ENCODE data around the gene BFAR.
"Not testable (repeated sequence)": the region's sequence is repeated elsewhere in the genome, so short reads cannot be mapped to it uniquely, and the experiment has no call there.

Gene BFAR, protein sequence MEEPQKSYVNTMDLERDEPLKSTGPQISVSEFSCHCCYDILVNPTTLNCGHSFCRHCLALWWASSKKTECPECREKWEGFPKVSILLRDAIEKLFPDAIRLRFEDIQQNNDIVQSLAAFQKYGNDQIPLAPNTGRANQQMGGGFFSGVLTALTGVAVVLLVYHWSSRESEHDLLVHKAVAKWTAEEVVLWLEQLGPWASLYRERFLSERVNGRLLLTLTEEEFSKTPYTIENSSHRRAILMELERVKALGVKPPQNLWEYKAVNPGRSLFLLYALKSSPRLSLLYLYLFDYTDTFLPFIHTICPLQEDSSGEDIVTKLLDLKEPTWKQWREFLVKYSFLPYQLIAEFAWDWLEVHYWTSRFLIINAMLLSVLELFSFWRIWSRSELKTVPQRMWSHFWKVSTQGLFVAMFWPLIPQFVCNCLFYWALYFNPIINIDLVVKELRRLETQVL

DNA sequence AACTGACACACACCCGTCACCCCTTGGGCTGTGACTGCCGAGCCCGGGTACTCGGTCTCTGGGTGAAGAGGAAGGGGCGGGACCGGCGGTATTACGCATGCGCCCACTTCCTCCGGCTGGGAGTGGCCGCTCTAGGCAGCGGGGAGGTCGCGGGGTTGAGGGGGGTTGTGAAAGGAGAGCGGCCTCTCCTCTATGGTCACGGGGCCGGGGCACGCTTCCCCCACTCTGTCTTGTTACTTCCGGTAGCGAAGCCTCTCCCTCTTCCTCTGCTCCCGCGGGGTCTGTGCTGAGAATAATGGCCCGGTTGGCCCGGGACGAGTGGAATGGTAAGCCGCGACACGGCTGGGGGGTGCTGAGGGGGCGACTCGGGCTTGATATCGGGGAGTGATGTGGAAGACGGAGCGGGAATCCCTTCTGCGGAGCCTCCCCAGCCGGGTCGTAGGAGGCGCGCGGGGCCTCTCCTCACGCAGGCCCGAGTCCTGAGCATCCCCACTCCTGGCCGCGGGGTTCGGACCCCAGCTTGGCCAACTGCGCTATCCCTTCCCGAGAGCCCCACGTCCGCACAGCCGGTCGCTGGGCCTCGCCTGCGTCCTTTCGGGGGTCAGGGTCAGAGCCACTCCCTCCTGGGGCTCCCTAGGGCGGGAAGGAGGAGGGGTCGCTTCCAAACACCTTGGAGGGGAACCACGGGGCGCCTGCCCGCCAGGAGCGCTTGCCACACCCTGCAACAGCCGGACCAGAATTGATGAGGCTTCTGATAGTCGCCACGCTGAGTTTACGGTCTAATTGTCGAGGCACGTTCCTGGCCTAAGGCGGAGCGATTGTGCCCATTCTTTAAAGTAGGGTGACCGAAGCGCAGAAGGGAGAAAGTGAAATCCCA is at the start of gene BFAR:
Gene BFAR (plus strand): TSS at position 259 of the 877 bp plus-strand sequence. CDS start 11,396 bp downstream, outside the sequence.
- peak within 1 kb of the TSS; percentile 94 for H3K4me3 ChIP-seq (ENCODE audit: low read depth, low read length)

DNA sequence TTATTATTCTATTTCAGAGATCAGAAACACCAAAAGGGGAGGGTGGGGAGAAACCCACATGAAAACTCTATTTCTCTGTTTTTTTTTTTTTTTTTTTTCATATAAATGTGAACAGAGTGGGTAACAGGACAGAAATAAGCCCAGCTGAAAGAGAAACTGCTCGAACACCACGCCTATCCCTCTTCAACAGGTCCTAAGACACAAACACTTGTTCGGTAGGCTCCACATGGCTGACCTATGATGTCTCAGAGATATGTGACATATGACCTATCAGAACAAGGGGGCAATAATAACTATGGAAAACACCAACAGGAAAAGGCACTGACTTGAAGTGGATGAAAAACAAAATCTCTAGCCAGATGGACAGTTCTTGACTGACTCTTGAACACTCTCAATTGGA is 47.5 kb upstream of the BFAR start:
- H3K4me3 ChIP-seq (ENCODE audit: low read depth, low read length), result no peak overlapping the region

DNA sequence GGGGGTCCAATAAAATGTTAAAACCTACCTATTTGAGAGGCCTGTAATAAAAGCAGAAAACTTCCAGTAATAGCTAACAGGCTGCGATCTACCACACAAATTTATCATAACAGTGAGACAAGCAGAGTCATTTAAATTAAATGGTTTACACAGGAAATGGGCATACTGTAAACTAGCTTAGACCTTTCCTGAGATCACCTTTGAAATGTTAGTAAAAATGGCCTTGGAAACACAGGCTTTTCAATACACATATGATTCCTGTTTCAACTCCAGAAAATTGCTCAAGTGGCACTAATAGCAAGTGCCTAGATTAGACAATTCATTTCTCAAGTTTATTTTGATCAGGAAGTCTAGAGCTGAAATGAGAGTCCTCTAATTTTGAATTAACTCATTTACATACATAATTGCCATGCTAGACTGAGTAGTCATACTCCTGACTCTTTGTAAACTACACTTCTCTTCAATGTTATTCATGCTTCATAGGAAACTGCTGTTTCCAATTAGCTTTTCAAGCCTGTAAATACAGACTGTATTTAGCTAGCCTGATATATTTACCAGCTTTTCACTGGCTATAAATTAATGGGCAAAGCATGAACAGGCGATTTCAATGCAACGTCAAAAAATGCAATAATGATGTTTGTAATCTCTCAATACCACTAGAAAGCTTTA is 46.0 kb upstream of the BFAR start:
- no peak overlapping the region for H3K4me3 ChIP-seq (ENCODE audit: low read depth, low read length)

DNA sequence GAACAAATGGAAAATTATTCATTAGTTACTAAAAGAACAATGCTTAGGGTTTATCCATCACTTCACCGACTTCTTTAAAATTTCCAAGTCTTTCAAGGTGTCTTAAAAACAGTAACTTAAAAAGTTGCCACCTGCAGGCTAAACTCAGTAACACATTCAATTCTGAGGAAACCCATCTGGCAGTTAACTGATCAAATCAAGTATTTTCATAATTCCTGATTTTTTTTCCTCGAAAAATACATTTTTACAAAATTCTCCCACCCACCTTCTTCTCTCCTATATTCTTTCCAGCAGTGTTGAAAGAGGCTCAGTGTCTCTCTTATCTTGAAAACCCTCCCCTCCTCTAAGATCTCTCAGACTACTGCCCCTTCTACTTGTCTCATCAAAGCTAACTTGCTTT is 32.6 kb upstream of the BFAR start:
- no peak overlapping the region for H3K4me3 ChIP-seq (ENCODE audit: low read depth, low read length)

DNA sequence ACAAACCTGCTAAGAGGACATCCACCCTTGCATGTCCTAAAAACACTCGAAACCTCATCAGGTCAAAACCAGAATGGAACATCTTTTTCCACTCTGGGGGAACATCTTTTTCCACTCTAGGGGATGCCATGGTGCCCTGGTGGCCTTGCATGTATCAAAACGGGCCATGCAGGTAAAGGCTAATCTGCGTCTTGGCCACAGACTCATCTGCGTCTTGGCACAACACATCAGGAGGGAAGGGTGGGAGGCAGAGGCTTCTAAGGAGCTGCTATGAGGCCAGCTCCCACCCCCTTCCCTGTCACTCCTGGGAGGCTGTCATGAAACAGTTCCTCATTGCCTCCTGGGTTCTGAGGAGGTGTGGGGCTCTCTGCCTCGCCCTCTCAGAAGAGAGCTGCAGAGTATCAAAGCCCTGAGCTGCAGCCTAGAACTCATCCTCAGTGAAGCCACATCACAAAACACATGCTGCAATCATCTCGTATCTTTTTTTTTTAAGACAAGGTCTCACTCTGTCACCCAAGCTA is 30.2 kb upstream of the BFAR start:
- no peak overlapping the region for H3K4me3 ChIP-seq (ENCODE audit: low read depth, low read length)

DNA sequence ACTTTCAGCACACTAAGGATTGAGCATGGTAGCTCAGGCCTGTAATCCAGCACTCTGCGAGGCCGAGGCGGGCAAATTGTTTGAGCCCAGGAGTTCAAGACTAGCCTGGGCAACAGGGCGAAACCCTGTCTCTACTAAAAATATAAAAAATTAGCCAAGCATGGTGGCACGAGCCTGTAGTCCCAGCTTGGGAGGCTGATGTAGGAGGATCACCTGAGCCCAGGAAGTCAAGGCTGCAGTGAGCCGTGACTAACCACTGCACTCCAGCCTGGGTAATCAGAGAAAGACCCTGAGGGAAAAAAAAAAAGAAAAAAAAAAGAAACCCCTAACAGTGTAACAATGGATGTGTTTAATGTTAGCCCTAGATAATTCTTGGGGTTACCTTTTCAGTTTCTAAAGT is 26.6 kb upstream of the BFAR start:
- H3K4me3 ChIP-seq (ENCODE audit: low read depth, low read length), result no peak overlapping the region

DNA sequence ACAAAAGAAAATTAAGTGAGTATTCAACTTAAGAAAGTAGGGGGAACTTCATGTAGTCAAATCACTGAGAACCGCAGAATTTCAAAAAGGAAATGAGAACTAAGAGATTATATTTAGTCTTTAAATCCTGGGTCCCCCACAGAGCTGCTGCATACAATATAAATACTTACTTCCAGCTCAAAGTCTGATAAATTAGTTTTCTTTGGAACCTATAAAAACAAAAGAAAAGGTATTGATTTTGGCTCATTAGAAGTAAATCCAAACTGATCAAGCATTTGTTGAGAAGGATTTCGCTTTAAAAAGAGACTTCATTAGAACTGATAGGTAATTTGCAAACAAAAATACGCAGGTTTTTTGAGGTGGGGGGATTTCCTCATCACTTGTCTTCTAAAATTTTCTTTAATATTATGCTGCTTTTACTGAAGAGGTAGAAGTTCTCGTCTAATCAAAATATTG is 24.6 kb upstream of the BFAR start:
- no peak overlapping the region for H3K4me3 ChIP-seq (ENCODE audit: low read depth, low read length)

DNA sequence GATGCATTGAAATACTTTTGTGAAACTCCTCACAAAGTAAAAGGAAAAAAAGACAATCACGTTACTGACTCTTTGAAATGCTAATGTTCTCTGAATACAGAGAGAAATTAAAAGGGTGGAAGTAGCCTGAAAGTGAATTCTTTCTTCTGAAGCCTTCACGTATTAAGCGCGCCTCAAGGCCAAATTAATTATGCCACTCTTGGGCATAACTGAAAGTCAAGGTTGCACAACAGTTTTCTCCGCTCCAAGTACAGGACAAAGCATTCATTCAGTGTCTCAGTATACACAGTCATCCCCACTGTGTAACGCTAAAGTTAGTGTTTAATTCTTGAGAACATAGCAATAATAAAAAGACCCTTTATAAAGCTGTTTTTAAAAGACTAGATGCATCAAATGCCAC is 24.1 kb upstream of the BFAR start:
- no peak overlapping the region for H3K4me3 ChIP-seq (ENCODE audit: low read depth, low read length)

GRCh38 chr16:14609716-14610115 is 23.0 kb upstream of the BFAR start:
- H3K4me3 ChIP-seq (ENCODE audit: low read depth, low read length), result no peak overlapping the region

DNA sequence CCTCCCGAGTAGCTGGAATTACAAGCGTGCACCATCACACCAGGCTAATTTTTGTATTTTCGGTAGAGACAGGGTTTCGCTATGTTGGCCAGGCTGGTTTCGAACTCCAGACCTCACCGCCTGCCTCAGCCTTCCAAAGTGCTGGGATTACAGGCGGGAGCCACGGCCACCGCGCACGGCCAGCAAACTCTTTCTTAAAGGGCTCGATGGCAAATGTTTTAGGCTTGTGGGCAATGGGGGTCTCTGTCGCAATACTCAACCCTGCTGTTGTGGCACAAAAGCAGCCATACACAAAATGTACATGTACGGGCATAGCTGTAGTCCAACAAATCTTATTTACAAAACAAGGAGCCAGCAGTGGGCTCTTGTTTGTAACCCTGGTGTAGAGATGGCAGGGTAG is 21.1 kb upstream of the BFAR start:
- no peak overlapping the region for H3K4me3 ChIP-seq (ENCODE audit: low read depth, low read length)

- no peak overlapping the region for H3K4me3 ChIP-seq (ENCODE audit: low read depth, low read length)
These were observed 18.8 kb upstream of the BFAR start for GRCh38 chr16:14613991-14614390.

DNA sequence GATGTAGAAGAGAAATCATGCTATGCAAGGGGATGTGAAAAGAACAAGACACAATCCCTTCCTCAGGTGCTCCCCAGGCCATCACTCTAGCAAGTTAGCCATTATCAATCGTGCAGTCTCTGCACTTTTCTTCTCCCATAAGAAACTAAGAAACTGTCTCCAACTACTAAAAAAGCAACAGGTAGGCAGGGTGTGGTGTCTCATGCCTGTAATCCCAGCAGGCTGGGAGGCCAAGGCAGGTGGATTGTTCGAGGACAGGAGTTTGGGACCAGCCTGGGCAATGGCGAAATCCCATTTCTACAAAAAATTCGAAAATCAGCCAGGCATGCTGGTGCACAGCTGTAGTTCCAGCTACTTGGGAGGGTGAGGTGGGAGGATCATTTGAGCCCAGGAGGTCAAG is 16.5 kb upstream of the BFAR start:
- H3K4me3 ChIP-seq (ENCODE audit: low read depth, low read length), result no peak overlapping the region

DNA sequence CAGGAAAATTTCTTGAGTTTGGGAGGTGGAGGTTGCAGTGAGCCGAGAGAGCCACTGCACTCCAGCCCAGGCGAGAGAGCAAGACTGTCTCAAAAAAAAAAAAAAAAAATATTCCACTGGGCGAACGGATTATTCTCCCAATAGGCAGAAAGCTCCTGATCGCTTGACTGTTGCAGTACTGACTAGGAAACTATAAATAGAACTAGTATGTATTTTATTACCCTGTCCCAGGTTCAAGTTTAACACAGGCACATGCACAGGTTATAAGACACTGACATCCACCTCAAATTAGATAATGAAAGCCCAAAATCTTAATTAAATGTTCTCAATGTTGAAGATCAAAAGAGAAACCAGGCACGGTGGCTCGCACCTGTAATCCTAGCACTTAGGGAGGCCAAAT is 14.2 kb upstream of the BFAR start:
- H3K4me3 ChIP-seq (ENCODE audit: low read depth, low read length), result no peak overlapping the region

DNA sequence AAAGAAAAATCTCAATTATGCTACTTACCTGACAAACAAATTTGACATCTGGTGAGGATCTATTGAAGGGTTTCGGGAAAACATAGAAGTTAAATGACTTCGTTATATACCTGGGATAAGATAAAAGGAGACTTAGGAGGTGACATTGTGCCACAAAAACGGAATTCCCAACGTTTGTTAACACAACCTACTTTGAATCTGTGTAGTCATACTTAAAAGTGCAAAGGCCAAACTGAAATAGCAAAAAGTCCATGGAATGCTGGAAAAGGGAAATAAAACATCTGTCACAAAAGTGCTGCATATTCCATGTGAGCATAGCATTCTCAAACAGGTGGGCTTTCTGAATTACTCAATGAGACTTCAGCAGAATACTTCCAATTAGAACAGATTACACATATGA is 5.7 kb upstream of the BFAR start:
- H3K4me3 ChIP-seq (ENCODE audit: low read depth, low read length), result no peak overlapping the region

GRCh38 chr16:14628806-14629611 is 3.7 kb upstream of the BFAR start:
- peak overlapping the region; percentile 91 for H3K4me3 ChIP-seq (ENCODE audit: low read depth, low read length)

- peak overlapping the region; percentile 91 for H3K4me3 ChIP-seq (ENCODE audit: low read depth, low read length)
These were observed 3.2 kb upstream of the BFAR start for GRCh38 chr16:14629612-14629918.

- peak within 1 kb of the TSS; percentile 91 for H3K4me3 ChIP-seq (ENCODE audit: low read depth, low read length)
These were observed 2.7 kb upstream of the BFAR start, which contains the start of gene PARN for GRCh38 chr16:14629919-14630619. Gene PARN (minus strand): TSS chr16:14630260. CDS start chr16:14630125, 135 bp downstream.

DNA sequence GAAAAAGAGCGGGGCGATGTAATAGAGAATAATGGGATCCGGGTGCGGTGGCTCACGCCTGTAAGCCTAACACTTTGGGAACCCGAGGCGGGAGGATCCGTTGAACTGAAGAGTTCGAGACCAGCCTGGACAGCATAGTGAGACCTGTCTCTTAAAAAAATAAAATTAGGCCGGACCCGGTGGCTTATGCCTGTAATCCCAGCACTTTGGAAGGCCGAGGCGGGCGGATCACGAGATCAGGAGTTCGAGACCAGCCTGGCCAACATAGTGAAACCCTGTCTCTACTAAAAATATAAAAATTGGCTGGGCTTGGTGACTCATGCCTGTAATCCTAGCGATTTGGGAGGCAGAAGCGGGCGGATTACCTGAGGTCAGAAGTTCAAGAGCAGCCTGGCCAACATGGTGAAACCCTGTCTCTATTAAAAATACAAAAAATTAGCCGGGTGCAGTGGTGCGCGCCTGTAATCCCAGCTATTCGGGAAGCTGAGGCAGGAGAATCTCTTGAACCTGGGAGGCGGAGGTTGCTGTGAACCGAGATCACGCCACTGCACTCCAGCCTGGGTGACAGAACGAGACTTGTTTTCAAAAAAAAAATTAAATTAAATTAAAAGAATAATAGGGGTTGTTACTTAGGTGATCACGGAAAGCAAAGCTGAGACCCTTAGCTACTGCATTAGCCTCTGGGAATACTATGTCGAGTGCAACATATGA is 2.0 kb upstream of the BFAR start:
- H3K4me3 ChIP-seq (ENCODE audit: low read depth, low read length), result not testable (repeated sequence)

DNA sequence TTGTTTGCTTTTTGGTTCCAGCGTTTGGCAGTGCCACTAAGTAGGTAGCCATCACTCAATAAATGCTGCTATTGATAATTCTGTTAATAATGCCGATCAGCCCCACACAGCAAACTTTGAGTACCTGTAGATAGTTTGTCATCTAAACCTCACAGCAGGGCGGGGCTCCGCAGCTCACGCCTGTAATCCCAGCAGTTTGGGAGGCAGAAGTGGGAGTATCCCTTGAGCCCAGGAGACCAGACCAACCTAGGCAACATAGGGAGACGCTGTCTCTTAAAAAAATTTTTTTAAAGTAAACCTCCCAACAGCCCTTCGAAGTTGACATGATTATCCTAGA is 1.6 kb downstream of the BFAR start:
- peak overlapping the region; percentile 14 for H3K4me3 ChIP-seq (ENCODE audit: low read depth, low read length)

Data from iPS-11a (cell line).